Measurements from ENCODE around the gene SERINC3.

DNA sequence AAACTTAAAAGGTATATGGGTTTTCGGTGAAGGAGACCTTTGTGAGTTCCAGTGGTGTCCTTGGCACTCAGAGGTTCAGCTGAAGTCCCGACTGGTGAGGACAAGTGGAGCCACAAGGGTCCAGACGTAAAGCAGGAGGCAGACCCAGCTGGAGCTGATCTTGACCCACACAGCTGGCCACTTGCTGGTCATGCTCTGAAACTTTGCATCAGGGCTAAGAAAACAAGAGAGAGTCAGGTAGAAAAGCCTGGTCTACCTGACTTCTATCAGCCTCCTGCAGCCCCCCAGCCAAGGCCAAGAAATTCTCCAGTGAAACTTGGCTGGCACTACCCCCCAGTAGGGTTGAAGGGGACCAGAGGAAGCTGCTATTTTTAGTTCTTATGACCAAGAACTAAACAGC lies 21.6 kb downstream of the SERINC3 start:
- TF ChIP-seq, protein P1, sequence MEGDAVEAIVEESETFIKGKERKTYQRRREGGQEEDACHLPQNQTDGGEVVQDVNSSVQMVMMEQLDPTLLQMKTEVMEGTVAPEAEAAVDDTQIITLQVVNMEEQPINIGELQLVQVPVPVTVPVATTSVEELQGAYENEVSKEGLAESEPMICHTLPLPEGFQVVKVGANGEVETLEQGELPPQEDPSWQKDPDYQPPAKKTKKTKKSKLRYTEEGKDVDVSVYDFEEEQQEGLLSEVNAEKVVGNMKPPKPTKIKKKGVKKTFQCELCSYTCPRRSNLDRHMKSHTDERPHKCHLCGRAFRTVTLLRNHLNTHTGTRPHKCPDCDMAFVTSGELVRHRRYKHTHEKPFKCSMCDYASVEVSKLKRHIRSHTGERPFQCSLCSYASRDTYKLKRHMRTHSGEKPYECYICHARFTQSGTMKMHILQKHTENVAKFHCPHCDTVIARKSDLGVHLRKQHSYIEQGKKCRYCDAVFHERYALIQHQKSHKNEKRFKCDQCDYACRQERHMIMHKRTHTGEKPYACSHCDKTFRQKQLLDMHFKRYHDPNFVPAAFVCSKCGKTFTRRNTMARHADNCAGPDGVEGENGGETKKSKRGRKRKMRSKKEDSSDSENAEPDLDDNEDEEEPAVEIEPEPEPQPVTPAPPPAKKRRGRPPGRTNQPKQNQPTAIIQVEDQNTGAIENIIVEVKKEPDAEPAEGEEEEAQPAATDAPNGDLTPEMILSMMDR (IDR thresholded peaks at IDR 0.05), result no peak
- no peak for TF ChIP-seq YY1 (IDR thresholded peaks at IDR 0.05; ENCODE audit: low read depth)
- TF ChIP-seq SMC3 (IDR thresholded peaks at IDR 0.05; ENCODE audit: low read depth, low read length), result no peak
- no peak for TF ChIP-seq TAF1 (IDR thresholded peaks at IDR 0.05; ENCODE audit: borderline replicate concordance, low read depth, low read length)

Measured in SK-N-SH (cell line).